Esophagus muscularis mucosa (tissue), 4 donors: ENCODE data around the gene NPAS3. TPM values are rescaled to one million over a fixed set of nuclear protein-coding genes. Genes with fewer than 3 reads are reported as not detected.

Experiments
- DNase-seq: peaks from one replicate; pipeline ENCODE4 v3.0.0-alpha.2; 2017; ENCODE audit errors: extremely low spot score
- H3K27ac ChIP-seq, 4 donors: fragments of 200-600 bp; sonication (generic); replicated peaks in 1 of 4; 1 replicate in 3 of 4; 2 replicates in 1 of 4; pipeline ENCODE4 v1.5.1; 2016 to 2019; ENCODE audit warnings: mild to moderate bottlenecking in 1 of 4
- H3K27me3 ChIP-seq, 4 donors: fragments of 200-600 bp; sonication (generic); one replicate each; pipeline versions ENCODE4 v1.5.1 to v1.6.0; 2016 to 2019
- H3K36me3 ChIP-seq, 4 donors: fragments of 200-600 bp; sonication (generic); one replicate each; pipeline ENCODE4 v1.5.1; 2016 to 2019
- H3K4me1 ChIP-seq, 4 donors: fragments of 200-600 bp; sonication (generic); one replicate each; pipeline ENCODE4 v1.5.1; 2016 to 2019
- H3K4me3 ChIP-seq, 4 donors: fragments of 200-600 bp; sonication (generic); 1 replicate in 2 of 4; 2 replicates in 2 of 4; pipeline ENCODE4 v1.5.1; 2016 to 2019; ENCODE audit warnings: mild to moderate bottlenecking in 4 of 4, moderate library complexity in 1 of 4
- H3K9me3 ChIP-seq, 4 donors: fragments of 200-600 bp; sonication (generic); 1 replicate in 3 of 4; 2 replicates in 1 of 4; pipeline ENCODE4 v1.5.1; 2016 to 2019
- EP300 ChIP-seq: sonication (generic); formaldehyde crosslinking; IDR thresholded peaks from one replicate; pipeline ENCODE4 v1.6.1; 2017; ENCODE audit warnings: antibody characterized with exemption
- POLR2A ChIP-seq: fragments of 450-650 bp; IDR thresholded peaks from one replicate; pipeline ENCODE4 v1.6.1; 2017; ENCODE audit warnings: antibody characterized with exemption, moderate library complexity, mild to moderate bottlenecking, low read depth
- POLR2AphosphoS5 ChIP-seq, 2 donors: sonication (generic); formaldehyde crosslinking; IDR thresholded peaks; one replicate each; pipeline ENCODE4 v1.6.1; 2017; ENCODE audit warnings: antibody characterized with exemption in 2 of 2
- WGBS: methylation state at CpG from one replicate; pipeline ENCODE4 v1.1.5; 2018; 5-methylcytosine and 5-hydroxymethylcytosine counted together
- intact Hi-C: fragments of 100-400 bp; cut with DNase I; formaldehyde crosslinking; loops from one replicate; pipeline ENCODE4 v1.15.1; 2023
- total RNA-seq, 4 donors: library from RNA; depleted of rRNA; stranded (reverse); fragments of >200 nt; gene quantifications; one replicate each; pipeline versions ENCODE4 v1.1.0 to v1.2.1, GENCODE V29; 2016
- TF ChIP-seq, protein P1 (sequence below), 3 experiments: fragments of 200-600 bp in 2 of 3; fragments of 450-650 bp in 1 of 3; sonication (generic) in 2 of 3; IDR thresholded peaks; one replicate each; pipeline ENCODE4 v1.5.1; 2017 to 2019; ENCODE audit warnings: antibody characterized with exemption in 3 of 3, mild to moderate bottlenecking in 2 of 3, moderate library complexity in 1 of 3

The NPAS3 gene
- total RNA-seq, 4 donors from 2014 or later: 3.3 to 7.3 (median 5.8) TPM

DNA sequence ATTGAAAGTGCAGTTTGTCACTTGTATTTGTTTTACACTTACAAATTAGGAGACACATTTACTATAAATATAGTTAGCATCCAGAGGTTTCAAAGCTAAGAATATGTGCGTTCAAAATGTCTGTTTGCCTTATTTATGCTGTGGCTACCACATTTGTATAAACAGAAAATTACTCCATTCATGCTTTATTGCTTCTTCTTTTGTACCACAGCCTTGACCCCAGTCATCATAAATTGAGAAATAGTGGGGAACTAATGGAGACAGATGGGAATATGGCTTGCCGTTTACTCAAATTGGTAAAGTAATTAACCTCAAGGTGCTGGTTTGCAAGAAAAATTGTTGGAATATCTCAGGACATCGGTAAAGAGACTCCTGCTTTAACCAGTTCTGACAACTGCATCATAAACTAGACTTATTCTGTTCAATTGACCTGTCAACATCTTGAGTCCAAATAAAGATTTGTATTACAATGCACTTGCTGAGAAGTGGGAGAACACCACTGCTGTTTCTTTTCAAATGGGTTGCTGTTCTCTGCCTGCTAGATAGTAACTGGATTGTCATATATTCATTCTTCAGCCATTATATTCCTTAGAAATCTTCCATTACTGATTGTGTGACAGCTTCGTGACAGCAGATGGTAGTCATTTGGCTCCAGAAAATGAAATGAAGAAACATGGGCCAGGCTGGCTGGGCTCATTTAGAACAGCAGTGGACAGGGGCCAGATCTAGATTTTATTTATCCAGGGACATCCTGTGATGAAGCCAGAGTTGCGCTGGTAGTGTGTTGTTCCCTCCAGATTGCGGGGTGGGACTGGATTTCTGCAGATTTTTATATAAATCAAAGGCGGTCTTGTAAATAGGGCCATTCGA lies 657.8 kb downstream of the NPAS3 start:
- H3K27me3 ChIP-seq: no peaks in the 10 kb centered on the region
- no peaks in the 10 kb centered on the region for H3K36me3 ChIP-seq
- H3K4me1 ChIP-seq: no peaks in the 10 kb centered on the region
- no peaks in the 10 kb centered on the region for H3K9me3 ChIP-seq
- TF ChIP-seq, protein P1, sequence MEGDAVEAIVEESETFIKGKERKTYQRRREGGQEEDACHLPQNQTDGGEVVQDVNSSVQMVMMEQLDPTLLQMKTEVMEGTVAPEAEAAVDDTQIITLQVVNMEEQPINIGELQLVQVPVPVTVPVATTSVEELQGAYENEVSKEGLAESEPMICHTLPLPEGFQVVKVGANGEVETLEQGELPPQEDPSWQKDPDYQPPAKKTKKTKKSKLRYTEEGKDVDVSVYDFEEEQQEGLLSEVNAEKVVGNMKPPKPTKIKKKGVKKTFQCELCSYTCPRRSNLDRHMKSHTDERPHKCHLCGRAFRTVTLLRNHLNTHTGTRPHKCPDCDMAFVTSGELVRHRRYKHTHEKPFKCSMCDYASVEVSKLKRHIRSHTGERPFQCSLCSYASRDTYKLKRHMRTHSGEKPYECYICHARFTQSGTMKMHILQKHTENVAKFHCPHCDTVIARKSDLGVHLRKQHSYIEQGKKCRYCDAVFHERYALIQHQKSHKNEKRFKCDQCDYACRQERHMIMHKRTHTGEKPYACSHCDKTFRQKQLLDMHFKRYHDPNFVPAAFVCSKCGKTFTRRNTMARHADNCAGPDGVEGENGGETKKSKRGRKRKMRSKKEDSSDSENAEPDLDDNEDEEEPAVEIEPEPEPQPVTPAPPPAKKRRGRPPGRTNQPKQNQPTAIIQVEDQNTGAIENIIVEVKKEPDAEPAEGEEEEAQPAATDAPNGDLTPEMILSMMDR (IDR thresholded peaks at IDR 0.05): no peak
- TF ChIP-seq POLR2A (no peak), POLR2AphosphoS5 (IDR thresholded peaks at IDR 0.05) (no peak), EP300 (no peak)
- no peak overlapping the region for H3K27ac ChIP-seq
- DNase-seq: no peak
- 84% methylated on average over 8 of the region's 8 CpGs for WGBS
- intact Hi-C loops: no loop called here
- no peak overlapping the region for H3K4me3 ChIP-seq

- Histone ChIP-seq H3K4me3 (no peak overlapping the region), H3K36me3 (no peaks in the 10 kb centered on the region), H3K4me1 (no peaks in the 10 kb centered on the region), H3K27ac (no peak overlapping the region), H3K9me3 (no peaks in the 10 kb centered on the region), H3K27me3 (no peaks in the 10 kb centered on the region)
- no peak for DNase-seq
- TF ChIP-seq POLR2AphosphoS5 (IDR thresholded peaks at IDR 0.05): no peak
- TF ChIP-seq, protein P1 (IDR thresholded peaks at IDR 0.05): no peak
- no peak for TF ChIP-seq EP300
- no peak for TF ChIP-seq POLR2A
- 91% methylated on average over 2 of the region's 2 CpGs for WGBS
- intact Hi-C loops: no loop called here
These were observed 659.9 kb downstream of the NPAS3 start for GRCh38 chr14:33598582-33598981.

- no peak for DNase-seq
- H3K4me3 ChIP-seq: no peak overlapping the region
- intact Hi-C loops: no loop called here
- WGBS: 87% methylated on average over 3 of the region's 3 CpGs
- H3K9me3 ChIP-seq: no peaks in the 10 kb centered on the region
- no peak overlapping the region for H3K27ac ChIP-seq
- no peaks in the 10 kb centered on the region for H3K27me3 ChIP-seq
- TF ChIP-seq EP300 (no peak), POLR2A (no peak), POLR2AphosphoS5 (IDR thresholded peaks at IDR 0.05) (no peak)
- TF ChIP-seq, protein P1 (IDR thresholded peaks at IDR 0.05): no peak
- no peaks in the 10 kb centered on the region for H3K4me1 ChIP-seq
- no peaks in the 10 kb centered on the region for H3K36me3 ChIP-seq
These were observed 663.7 kb downstream of the NPAS3 start for GRCh38 chr14:33602396-33602795.

- intact Hi-C loops: no loop called here
- no peak for DNase-seq
- H3K4me1 ChIP-seq: no peaks in the 10 kb centered on the region
These were observed 667.9 kb downstream of the NPAS3 start for GRCh38 chr14:33606591-33606990.

GRCh38 chr14:33609582-33609981 lies 670.9 kb downstream of the NPAS3 start:
- Histone ChIP-seq H3K36me3 (no peaks in the 10 kb centered on the region), H3K4me1 (no peaks in the 10 kb centered on the region), H3K9me3 (no peaks in the 10 kb centered on the region), H3K27ac (no peak overlapping the region), H3K4me3 (no peak overlapping the region), H3K27me3 (no peaks in the 10 kb centered on the region)
- no peak for TF ChIP-seq EP300
- no peak for TF ChIP-seq POLR2A
- TF ChIP-seq, protein P1 (IDR thresholded peaks at IDR 0.05): no peak
- no peak for TF ChIP-seq POLR2AphosphoS5 (IDR thresholded peaks at IDR 0.05)
- intact Hi-C loops: no loop called here
- no peak for DNase-seq
- 93% methylated on average over 6 of the region's 6 CpGs for WGBS

More at GRCh38 chr14:33606591-33606990, 667.9 kb downstream of the NPAS3 start:
- 79% methylated on average over 3 of the region's 3 CpGs for WGBS
- no peak for TF ChIP-seq POLR2AphosphoS5 (IDR thresholded peaks at IDR 0.05)
- no peak for TF ChIP-seq POLR2A
- no peaks in the 10 kb centered on the region for H3K9me3 ChIP-seq
- H3K4me3 ChIP-seq: no peak overlapping the region
- no peak overlapping the region for H3K27ac ChIP-seq
- H3K27me3 ChIP-seq: no peaks in the 10 kb centered on the region
- H3K36me3 ChIP-seq: no peaks in the 10 kb centered on the region
